ENCODE results near the gene ZNF829.

DNA sequence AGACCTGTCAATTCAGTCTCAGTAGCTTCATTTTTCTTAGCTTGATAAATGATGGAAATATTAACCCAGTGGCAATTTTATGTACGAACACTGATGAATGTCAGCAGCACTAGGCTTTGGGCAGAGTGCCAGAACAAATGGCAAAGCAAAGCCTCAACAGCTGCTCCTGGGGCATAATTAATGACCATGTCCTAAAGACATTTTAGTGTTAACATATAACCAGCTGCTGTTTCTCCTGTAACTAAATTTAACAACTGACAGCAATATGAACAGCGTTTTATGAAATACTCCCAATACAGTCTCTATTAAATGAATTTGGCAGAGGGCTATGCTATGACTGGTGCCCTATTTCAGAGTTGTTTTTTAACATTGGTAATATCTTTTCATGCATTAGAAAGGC is 47.2 kb upstream of the ZNF829 start:
- TF ChIP-seq CTCF (IDR thresholded peaks at IDR 0.05) (no peak), POLR2A (IDR thresholded peaks at IDR 0.05) (no peak)
